Hypothalamus (tissue), 51 donors: ENCODE data around the gene TSPAN9.
A peak's percentile ranks its signal among the peaks of the same experiment; 100 is the strongest.

Experiments
- DNase-seq, 51 donors: peaks; one replicate each; lab custom pipeline; 2025; lab: John Stamatoyannopoulos, UW

TSPAN9 gene

DNA sequence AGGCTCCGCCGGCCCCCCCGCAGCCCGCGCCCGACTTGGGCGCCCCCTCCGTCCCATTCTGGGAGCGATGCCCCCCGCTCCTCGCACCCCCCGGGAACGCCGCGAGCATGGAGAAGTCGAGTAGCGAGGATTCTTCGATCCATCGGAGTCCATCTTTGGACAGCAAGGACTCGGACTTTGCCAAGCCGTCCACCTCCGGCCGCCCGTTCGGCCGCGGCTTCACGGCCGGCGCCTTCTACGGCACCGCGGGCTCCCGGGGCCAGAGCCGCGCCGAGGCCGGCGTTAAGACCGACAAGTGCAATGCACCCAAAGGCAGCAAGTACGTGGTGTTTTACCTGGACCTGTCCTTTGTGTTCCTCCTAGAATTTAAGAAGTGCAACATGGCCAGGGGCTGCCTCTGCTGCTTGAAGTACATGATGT is 123.6 kb downstream of the TSPAN9 start:
- peak in 1 of 51 donors; percentile 16 for DNase-seq

GRCh38 chr12:3201339-3202051 is 124.3 kb downstream of the TSPAN9 start:
- DNase-seq: no peak

GRCh38 chr12:3202096-3202495 is 124.9 kb downstream of the TSPAN9 start:
- no peak for DNase-seq

- DNase-seq: peak in 30 of 51 donors; percentile 4 to 69 (median 22)
Measured at GRCh38 chr12:3202734-3203446, 125.7 kb downstream of the TSPAN9 start.

DNA sequence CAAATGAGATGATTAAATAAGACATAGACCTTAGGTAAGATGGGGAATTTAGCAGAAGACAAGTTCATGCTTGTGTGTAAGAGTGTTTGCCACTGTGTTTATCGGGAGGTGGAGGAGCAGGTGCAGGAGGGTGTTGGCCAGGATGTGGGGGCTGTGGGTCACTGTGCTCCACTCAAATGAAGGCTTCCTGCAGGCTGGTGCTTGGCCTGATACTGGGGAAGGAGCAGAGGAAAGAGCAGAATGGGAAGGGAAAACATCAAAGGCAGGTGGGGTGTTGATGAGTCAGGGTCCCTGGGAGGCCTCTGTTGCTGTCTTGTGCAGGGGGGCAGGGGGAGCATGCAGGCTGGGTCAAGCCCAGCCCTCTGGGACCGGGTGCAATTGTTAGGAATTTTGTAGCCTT is 126.5 kb downstream of the TSPAN9 start:
- no peak for DNase-seq

DNA sequence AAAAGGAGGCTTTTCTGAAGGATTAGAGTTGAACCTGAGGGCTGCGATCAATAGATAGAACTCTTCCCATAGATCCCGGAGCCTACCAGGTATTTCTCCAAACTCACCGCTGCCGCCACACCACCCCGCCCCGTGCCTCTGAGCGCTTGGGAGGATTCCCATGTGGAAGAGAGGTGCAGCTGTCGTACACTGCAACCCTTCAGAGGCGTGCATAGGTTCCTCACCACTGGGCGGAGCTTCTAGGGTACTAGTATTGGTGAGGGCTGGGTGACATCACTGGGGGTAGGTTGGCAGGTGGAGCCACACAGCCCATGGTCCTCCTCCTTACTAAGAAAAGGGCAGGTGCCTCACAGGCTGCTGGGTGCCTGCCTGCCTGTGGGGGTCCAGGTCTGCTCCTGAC is 127.0 kb downstream of the TSPAN9 start:
- DNase-seq: peak in 2 of 51 donors; percentile 35 to 39

DNA sequence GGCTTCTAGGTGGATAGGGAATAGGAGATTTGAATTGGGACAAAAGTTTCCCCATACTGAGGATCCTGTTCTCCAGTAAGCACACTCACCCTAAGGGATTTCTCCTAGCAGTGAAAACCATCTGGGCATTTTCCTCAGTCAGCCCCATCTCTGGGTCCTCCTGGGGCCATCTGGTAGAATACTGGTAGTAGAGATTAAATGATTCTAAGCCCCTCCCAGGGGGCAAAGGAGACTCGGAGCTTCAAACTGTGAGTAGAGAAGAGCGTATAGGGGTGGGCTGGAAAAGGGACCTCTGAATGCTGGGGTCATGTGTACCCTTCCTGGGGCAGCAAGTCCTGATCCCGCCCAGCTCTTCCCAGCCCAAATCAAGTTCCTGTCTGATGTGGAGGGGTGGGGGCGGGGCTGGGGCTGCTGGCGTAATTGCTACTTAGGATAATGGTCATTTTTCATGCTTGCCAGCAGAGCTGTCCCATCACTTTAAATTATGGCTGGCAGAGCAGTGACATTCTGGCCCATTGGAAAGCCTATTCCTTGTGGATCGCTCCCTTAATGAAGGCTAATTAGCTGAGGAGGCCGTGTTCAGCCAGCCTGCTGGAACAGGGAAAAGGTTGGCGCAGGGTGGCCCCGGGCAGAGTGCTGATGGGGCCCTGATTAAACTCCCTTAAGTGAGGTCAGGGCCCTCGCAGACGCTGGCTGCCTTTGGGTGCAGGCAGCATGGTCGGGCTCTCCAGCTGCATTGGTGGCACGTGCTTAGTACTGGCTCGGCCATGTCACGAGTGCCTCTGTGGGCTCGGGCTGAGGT is 127.8 kb downstream of the TSPAN9 start:
- DNase-seq: no peak

- no peak for DNase-seq
Measured at GRCh38 chr12:3205742-3206519, 128.8 kb downstream of the TSPAN9 start.

DNA sequence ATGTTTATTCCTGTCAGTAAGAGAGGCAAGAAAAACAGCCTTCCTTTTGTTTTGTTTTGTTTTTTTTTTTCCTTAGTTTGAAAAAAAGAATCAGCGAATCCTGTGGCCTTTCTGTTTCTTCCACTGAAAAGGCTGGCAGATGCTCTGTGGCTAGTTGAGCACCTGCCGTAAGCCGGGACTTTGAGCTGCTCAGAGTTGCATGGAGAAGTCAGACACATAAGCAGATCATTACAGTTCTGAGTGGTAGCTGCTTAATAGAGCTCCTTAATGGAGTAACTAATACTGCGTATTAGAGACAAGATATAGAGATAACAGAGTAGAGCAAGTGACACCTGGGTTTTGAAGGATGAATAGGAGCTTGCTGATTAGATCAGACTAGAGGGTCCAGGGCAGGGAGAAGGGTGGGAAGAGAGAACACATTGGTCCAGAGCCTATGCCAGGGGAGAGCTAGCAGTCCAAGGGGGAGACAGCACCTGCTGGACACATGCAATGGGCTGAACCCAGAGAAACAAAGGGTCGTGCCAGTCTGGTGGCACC is 129.4 kb downstream of the TSPAN9 start:
- no peak for DNase-seq

DNA sequence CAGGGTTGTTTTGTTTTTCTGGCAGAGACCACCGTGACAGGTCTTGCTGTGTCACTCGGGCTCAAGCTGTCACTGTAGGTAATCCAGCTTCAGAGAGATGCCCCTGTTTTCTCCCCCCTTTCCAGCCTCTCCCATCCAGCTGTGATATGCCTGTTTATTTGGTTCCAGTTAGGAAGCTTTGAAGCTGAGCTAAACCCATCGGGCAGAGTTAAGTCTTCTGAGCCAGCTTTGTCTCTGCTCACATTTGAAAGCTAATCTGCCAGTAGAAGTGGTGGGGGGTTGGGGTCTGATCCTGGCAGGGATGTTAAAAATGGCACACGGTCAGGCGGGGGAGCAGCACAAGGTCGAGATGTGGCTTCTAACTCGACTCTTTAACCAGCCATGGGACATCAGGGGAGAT is 130.0 kb downstream of the TSPAN9 start:
- no peak for DNase-seq

GRCh38 chr12:3207858-3208257 is 130.7 kb downstream of the TSPAN9 start:
- DNase-seq: no peak

GRCh38 chr12:3213188-3213587 is 136.0 kb downstream of the TSPAN9 start:
- no peak for DNase-seq

DNA sequence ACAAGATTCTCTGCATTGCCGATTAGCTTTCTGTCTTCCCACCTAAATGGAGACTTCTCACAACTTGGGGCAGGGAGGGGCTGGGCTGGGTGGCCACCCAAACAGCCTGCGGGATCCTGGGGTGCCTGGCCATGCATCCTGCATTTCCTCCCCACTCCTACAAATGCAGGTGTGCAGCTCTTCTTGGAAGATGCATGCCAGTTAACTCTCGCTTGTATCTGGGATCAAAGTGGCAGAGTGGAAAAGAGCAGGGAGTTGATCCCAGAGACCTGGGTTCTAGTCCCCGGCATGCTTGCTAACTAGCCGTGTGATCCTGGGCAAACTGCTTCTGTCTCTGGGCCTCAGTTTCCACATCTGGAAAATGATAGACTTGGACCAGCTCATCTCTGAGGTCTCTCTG is 136.6 kb downstream of the TSPAN9 start:
- DNase-seq: peak in 1 of 51 donors; percentile 41

DNA sequence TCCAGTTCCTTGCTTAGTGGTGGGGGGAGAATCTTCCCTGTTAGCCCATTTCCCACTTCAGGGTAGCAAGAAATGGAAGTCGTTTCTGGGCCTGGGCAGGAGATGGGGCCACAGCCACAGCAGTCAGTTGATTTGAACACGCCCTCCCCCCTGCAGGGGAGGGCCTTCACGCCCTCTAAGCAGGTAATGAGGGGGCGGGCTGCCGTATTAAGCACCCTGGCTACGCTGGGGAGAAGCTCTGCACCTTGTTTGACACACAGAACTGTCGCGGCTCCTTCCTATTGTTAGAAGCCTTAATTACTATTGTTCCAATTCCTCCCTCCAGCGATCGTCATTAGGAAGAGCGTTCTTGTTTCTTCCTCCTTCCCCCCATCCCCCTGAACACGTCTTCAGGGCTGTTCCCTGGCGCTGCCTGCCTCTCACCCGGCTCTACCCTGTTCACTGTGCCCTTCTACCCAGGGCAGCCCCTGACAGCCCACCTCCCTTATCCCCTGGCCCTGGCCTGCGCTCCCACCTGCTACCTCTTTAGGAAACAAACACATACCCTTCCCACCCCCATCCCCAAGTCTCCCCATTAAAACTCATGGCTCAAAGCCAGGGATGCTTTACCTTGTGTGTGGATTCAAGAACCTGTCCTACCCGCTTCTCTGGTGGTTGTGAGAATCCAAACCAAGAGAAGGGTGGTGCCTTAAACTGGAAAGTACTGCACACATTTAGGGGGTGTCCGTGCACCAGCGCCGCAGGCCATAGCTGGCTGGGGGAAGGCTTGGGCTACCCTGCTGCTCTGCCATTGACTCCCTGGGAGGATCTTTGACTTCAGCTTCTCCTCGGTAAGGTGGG is 137.6 kb downstream of the TSPAN9 start:
- peak in 4 of 51 donors; percentile 16 to 72 (median 42) for DNase-seq

- DNase-seq: no peak
Measured at GRCh38 chr12:3215410-3215975, 138.3 kb downstream of the TSPAN9 start.

DNA sequence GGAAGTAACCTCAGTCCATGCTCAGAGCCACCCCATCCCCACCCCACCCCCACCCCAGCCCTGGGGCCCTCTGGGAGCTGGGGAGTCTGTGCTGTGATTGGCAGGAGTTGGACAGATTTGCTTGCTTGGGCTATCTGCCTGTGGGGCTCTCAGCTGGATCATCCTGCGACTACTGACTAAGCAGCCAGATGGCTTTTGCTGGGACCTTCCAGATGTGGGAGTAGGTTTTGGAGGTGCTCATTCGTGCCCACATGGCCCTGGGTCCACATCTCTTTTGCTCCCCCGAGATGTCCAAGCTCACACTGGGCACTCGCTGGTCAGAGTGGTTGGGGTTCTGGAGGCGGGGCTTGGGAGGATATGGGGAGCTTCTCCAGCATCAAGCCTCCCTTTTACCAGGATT is 138.9 kb downstream of the TSPAN9 start:
- DNase-seq: no peak

DNA sequence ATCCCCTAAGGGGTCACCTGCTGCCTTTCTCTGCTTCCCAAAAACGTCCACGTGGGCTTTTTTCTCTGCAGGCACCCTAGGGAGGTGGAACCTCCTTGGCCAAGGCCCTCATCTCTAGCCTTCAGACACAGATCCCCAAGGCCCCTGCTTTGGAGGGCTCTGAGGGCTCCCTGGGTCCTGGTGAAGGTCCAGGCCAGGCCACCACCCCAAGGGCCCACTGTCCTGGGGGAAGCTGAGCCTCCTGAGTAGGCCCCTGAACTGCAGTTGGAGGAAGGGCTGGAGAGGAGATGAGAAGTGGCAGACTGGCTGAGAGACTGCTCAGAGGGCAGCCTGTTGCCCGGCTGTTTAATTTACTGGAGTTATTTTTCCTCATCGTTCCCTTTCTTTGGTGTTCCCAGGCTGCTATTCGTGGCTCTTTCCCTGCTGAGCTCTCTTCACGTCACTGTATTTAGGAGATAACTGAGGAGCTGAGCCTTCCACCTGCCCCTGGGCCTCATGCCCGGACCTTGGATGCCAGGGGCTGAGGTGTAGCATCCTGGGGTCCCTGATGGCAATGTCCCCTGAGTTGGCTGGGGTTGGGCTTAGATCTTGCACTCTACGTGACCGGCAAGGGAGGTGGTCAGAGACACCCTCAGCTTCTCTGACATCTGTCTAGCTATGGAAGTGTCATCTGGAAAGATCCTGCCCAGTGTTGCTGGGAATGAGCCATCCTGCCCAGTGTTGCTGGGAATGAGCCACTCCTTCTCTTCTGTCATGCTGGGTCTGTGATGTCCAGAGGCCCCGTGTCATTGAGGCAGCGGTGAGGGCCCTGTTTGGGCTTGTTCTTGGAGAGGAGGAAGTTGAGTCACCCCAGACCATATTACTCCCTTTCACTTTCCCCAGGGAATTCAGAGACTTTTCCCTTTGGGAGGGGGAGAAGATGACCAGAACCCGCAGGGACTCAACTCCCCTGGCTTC is 139.8 kb downstream of the TSPAN9 start:
- no peak for DNase-seq

GRCh38 chr12:3217683-3218079 is 140.5 kb downstream of the TSPAN9 start:
- no peak for DNase-seq
